Ishikawa (cell line): ENCODE measurements around the gene RILP.

ENCODE experiments used
- CEBPB ChIP-seq: IDR thresholded peaks from 2 replicates; pipeline ENCODE4 v1.6.1; 2012
- CREB1 ChIP-seq: IDR thresholded peaks from 2 replicates; pipeline ENCODE4 v1.6.1; 2012; ENCODE audit warnings: low read depth
- EP300 ChIP-seq: IDR thresholded peaks from 2 replicates; pipeline ENCODE4 v1.6.1; 2012; ENCODE audit warnings: borderline replicate concordance
- FOXM1 ChIP-seq: IDR thresholded peaks from 2 replicates; pipeline ENCODE4 v1.6.1; 2012; ENCODE audit warnings: low read depth, borderline replicate concordance
- NFIC ChIP-seq: IDR thresholded peaks from 2 replicates; pipeline ENCODE4 v1.6.1; 2012
- RAD21 ChIP-seq: IDR thresholded peaks from 2 replicates; pipeline ENCODE4 v1.6.1; 2012; ENCODE audit warnings: low read depth
- TAF1 ChIP-seq: IDR thresholded peaks from 2 replicates; pipeline ENCODE4 v1.6.1; 2012; ENCODE audit warnings: low read depth, mild to moderate bottlenecking
- TCF12 ChIP-seq: IDR thresholded peaks from 2 replicates; pipeline ENCODE4 v1.6.1; 2012; ENCODE audit warnings: low read depth
- TEAD4 ChIP-seq: IDR thresholded peaks from 2 replicates; pipeline ENCODE4 v1.6.1; 2012
- YY1 ChIP-seq: IDR thresholded peaks from 2 replicates; pipeline ENCODE4 v1.6.1; 2012; ENCODE audit warnings: low read depth
- TF ChIP-seq, protein P1 (sequence below): IDR thresholded peaks from 2 replicates; pipeline ENCODE4 v1.6.1; 2012
- TF ChIP-seq, protein P2 (sequence below): IDR thresholded peaks from 2 replicates; pipeline ENCODE4 v1.6.1; 2012
- TF ChIP-seq, protein P3 (sequence below): IDR thresholded peaks from 2 replicates; pipeline ENCODE4 v1.6.1; 2012; ENCODE audit warnings: low read depth, mild to moderate bottlenecking

DNA sequence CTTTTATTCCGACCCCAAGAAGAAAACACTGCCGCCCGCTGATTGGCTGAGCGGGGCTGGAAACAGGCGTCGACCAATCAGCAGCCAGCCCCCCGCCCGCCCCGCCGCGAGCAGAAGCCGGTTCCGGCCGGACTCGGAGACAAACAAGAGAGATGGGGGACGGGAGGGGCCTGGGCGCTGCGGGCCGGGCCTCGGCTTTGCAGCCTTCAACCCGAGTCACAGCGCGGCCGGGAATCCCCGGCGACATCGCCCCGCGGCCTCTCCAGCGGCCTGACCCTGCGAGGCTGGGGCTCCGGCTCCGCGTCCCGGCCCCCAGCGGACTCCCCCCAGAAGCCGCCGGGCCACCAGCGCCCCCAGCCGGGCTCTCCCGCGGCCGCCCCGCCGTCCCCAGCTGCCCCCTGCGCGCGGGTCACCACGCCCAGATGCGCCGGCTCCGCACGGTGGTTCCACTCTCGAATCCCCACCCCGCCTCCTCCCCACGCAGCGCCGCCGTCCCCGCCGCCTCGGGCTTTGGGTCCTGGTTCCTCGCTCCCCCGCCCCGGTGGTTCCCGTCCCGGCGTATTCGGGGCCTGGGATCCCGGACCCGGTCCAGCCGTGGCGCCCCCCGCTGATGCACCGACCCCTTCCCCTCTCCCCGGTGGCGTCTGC is 20.7 kb downstream of the RILP start:
- TF ChIP-seq, protein P1, sequence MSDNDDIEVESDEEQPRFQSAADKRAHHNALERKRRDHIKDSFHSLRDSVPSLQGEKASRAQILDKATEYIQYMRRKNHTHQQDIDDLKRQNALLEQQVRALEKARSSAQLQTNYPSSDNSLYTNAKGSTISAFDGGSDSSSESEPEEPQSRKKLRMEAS = no peak
- TF ChIP-seq EP300 (peak; percentile 30), TEAD4 (no peak), RAD21 (peak; percentile 15; the same call in 1 of the 2 replicates), CREB1 (no peak), NFIC (no peak), CEBPB (no peak), TAF1 (peak; percentile 69), FOXM1 (peak; percentile 10; the same call in 1 of the 2 replicates), YY1 (0 out of 2 replicates have a peak, but pooled peaks have one; percentile 38), TCF12 (no peak)
- TF ChIP-seq, protein P2, sequence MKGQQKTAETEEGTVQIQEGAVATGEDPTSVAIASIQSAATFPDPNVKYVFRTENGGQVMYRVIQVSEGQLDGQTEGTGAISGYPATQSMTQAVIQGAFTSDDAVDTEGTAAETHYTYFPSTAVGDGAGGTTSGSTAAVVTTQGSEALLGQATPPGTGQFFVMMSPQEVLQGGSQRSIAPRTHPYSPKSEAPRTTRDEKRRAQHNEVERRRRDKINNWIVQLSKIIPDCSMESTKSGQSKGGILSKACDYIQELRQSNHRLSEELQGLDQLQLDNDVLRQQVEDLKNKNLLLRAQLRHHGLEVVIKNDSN = no peak
- TF ChIP-seq, protein P3, sequence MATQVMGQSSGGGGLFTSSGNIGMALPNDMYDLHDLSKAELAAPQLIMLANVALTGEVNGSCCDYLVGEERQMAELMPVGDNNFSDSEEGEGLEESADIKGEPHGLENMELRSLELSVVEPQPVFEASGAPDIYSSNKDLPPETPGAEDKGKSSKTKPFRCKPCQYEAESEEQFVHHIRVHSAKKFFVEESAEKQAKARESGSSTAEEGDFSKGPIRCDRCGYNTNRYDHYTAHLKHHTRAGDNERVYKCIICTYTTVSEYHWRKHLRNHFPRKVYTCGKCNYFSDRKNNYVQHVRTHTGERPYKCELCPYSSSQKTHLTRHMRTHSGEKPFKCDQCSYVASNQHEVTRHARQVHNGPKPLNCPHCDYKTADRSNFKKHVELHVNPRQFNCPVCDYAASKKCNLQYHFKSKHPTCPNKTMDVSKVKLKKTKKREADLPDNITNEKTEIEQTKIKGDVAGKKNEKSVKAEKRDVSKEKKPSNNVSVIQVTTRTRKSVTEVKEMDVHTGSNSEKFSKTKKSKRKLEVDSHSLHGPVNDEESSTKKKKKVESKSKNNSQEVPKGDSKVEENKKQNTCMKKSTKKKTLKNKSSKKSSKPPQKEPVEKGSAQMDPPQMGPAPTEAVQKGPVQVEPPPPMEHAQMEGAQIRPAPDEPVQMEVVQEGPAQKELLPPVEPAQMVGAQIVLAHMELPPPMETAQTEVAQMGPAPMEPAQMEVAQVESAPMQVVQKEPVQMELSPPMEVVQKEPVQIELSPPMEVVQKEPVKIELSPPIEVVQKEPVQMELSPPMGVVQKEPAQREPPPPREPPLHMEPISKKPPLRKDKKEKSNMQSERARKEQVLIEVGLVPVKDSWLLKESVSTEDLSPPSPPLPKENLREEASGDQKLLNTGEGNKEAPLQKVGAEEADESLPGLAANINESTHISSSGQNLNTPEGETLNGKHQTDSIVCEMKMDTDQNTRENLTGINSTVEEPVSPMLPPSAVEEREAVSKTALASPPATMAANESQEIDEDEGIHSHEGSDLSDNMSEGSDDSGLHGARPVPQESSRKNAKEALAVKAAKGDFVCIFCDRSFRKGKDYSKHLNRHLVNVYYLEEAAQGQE = no peak
